ENCODE measurements around the gene RNF13.
"Not testable (repeated sequence)": the region's sequence is repeated elsewhere in the genome, so short reads cannot be mapped to it uniquely, and the experiment has no call there.

The RNF13 gene

GRCh38 chr3:149936812-149937230 is 123.8 kb downstream of the RNF13 start:
- H3K4me3 ChIP-seq (ENCODE audit: low read depth in 1 of 2, low read length in 2 of 2) = no peak overlapping the region
- peaks cover 5% of the 10 kb centered on the region for H3K4me1 ChIP-seq (ENCODE audit: insufficient read depth, low read length)
- no peak overlapping the region for H3K9ac ChIP-seq (ENCODE audit: low read length)
- H3K36me3 ChIP-seq (ENCODE audit: insufficient read depth, low read length) = no peaks in the 10 kb centered on the region
- no peaks in the 10 kb centered on the region for H3K9me3 ChIP-seq (ENCODE audit: low read length)
- H3K27me3 ChIP-seq (ENCODE audit: control insufficient read depth in 1 of 2, insufficient read depth in 2 of 2, low read length in 2 of 2) = no peaks in the 10 kb centered on the region
- H3K27ac ChIP-seq (ENCODE audit: low read depth, low read length) = no peak overlapping the region

GRCh38 chr3:149938392-149939055 is 125.5 kb downstream of the RNF13 start:
- H3K27ac ChIP-seq (ENCODE audit: low read depth, low read length); H3K9ac ChIP-seq (ENCODE audit: low read length); H3K4me1 ChIP-seq (ENCODE audit: insufficient read depth, low read length); H3K4me3 ChIP-seq (ENCODE audit: low read depth in 1 of 2, low read length in 2 of 2); H3K36me3 ChIP-seq (ENCODE audit: insufficient read depth, low read length); H3K27me3 ChIP-seq (ENCODE audit: control insufficient read depth in 1 of 2, insufficient read depth in 2 of 2, low read length in 2 of 2); H3K9me3 ChIP-seq (ENCODE audit: low read length): not testable (repeated sequence)

- Histone ChIP-seq H3K27me3 (ENCODE audit: control insufficient read depth in 1 of 2, insufficient read depth in 2 of 2, low read length in 2 of 2) (no peaks in the 10 kb centered on the region), H3K27ac (ENCODE audit: low read depth, low read length) (no peak overlapping the region), H3K4me3 (ENCODE audit: low read depth in 1 of 2, low read length in 2 of 2) (no peak overlapping the region), H3K9me3 (ENCODE audit: low read length) (no peaks in the 10 kb centered on the region), H3K4me1 (ENCODE audit: insufficient read depth, low read length) (no peaks in the 10 kb centered on the region), H3K36me3 (ENCODE audit: insufficient read depth, low read length) (no peaks in the 10 kb centered on the region), H3K9ac (ENCODE audit: low read length) (no peak overlapping the region)
Measured at GRCh38 chr3:149941186-149941585, 128.2 kb downstream of the RNF13 start.

GRCh38 chr3:149941946-149942345 is 128.9 kb downstream of the RNF13 start:
- no peak overlapping the region for H3K9ac ChIP-seq (ENCODE audit: low read length)
- no peaks in the 10 kb centered on the region for H3K4me1 ChIP-seq (ENCODE audit: insufficient read depth, low read length)
- H3K9me3 ChIP-seq (ENCODE audit: low read length) = no peaks in the 10 kb centered on the region
- no peak overlapping the region for H3K4me3 ChIP-seq (ENCODE audit: low read depth in 1 of 2, low read length in 2 of 2)
- H3K27ac ChIP-seq (ENCODE audit: low read depth, low read length) = no peak overlapping the region
- H3K27me3 ChIP-seq (ENCODE audit: control insufficient read depth in 1 of 2, insufficient read depth in 2 of 2, low read length in 2 of 2) = no peaks in the 10 kb centered on the region
- no peaks in the 10 kb centered on the region for H3K36me3 ChIP-seq (ENCODE audit: insufficient read depth, low read length)

GRCh38 chr3:149942409-149942808 is 129.4 kb downstream of the RNF13 start:
- Histone ChIP-seq H3K27me3 (ENCODE audit: control insufficient read depth in 1 of 2, insufficient read depth in 2 of 2, low read length in 2 of 2) (no peaks in the 10 kb centered on the region), H3K9ac (ENCODE audit: low read length) (no peak overlapping the region), H3K36me3 (ENCODE audit: insufficient read depth, low read length) (no peaks in the 10 kb centered on the region), H3K9me3 (ENCODE audit: low read length) (no peaks in the 10 kb centered on the region), H3K27ac (ENCODE audit: low read depth, low read length) (no peak overlapping the region), H3K4me3 (ENCODE audit: low read depth in 1 of 2, low read length in 2 of 2) (no peak overlapping the region), H3K4me1 (ENCODE audit: insufficient read depth, low read length) (no peaks in the 10 kb centered on the region)

- not testable (repeated sequence) for H3K27ac ChIP-seq (ENCODE audit: low read depth, low read length); H3K9ac ChIP-seq (ENCODE audit: low read length); H3K4me1 ChIP-seq (ENCODE audit: insufficient read depth, low read length); H3K4me3 ChIP-seq (ENCODE audit: low read depth in 1 of 2, low read length in 2 of 2); H3K27me3 ChIP-seq (ENCODE audit: control insufficient read depth in 1 of 2, insufficient read depth in 2 of 2, low read length in 2 of 2); H3K9me3 ChIP-seq (ENCODE audit: low read length); H3K36me3 ChIP-seq (ENCODE audit: insufficient read depth, low read length)
Measured at GRCh38 chr3:149943966-149944365, 131.0 kb downstream of the RNF13 start.

- Histone ChIP-seq H3K4me3 (ENCODE audit: low read depth in 1 of 2, low read length in 2 of 2) (no peak overlapping the region), H3K36me3 (ENCODE audit: insufficient read depth, low read length) (peaks cover 5% of the 10 kb centered on the region), H3K27me3 (ENCODE audit: control insufficient read depth in 1 of 2, insufficient read depth in 2 of 2, low read length in 2 of 2) (no peaks in the 10 kb centered on the region), H3K9ac (ENCODE audit: low read length) (no peak overlapping the region), H3K27ac (ENCODE audit: low read depth, low read length) (no peak overlapping the region), H3K9me3 (ENCODE audit: low read length) (no peaks in the 10 kb centered on the region), H3K4me1 (ENCODE audit: insufficient read depth, low read length) (no peaks in the 10 kb centered on the region)
Measured at GRCh38 chr3:149947231-149947630, 134.2 kb downstream of the RNF13 start.

- Histone ChIP-seq H3K9me3 (ENCODE audit: low read length) (no peaks in the 10 kb centered on the region), H3K27me3 (ENCODE audit: control insufficient read depth in 1 of 2, insufficient read depth in 2 of 2, low read length in 2 of 2) (no peaks in the 10 kb centered on the region), H3K36me3 (ENCODE audit: insufficient read depth, low read length) (peaks cover 5% of the 10 kb centered on the region), H3K27ac (ENCODE audit: low read depth, low read length) (no peak overlapping the region), H3K9ac (ENCODE audit: low read length) (no peak overlapping the region), H3K4me3 (ENCODE audit: low read depth in 1 of 2, low read length in 2 of 2) (no peak overlapping the region), H3K4me1 (ENCODE audit: insufficient read depth, low read length) (peaks cover 3% of the 10 kb centered on the region)
Measured at GRCh38 chr3:149949181-149949580, 136.2 kb downstream of the RNF13 start.

- no peak overlapping the region for H3K9ac ChIP-seq (ENCODE audit: low read length)
- H3K4me1 ChIP-seq (ENCODE audit: insufficient read depth, low read length) = peaks cover 6% of the 10 kb centered on the region
- H3K36me3 ChIP-seq (ENCODE audit: insufficient read depth, low read length) = peaks cover 5% of the 10 kb centered on the region
- no peaks in the 10 kb centered on the region for H3K27me3 ChIP-seq (ENCODE audit: control insufficient read depth in 1 of 2, insufficient read depth in 2 of 2, low read length in 2 of 2)
- H3K27ac ChIP-seq (ENCODE audit: low read depth, low read length) = no peak overlapping the region
- H3K4me3 ChIP-seq (ENCODE audit: low read depth in 1 of 2, low read length in 2 of 2) = no peak overlapping the region
- no peaks in the 10 kb centered on the region for H3K9me3 ChIP-seq (ENCODE audit: low read length)
Measured at GRCh38 chr3:149954812-149955211, 141.8 kb downstream of the RNF13 start.

- H3K27ac ChIP-seq (ENCODE audit: low read depth, low read length) = no peak overlapping the region
- H3K27me3 ChIP-seq (ENCODE audit: control insufficient read depth in 1 of 2, insufficient read depth in 2 of 2, low read length in 2 of 2) = no peaks in the 10 kb centered on the region
- H3K9me3 ChIP-seq (ENCODE audit: low read length) = no peaks in the 10 kb centered on the region
- peaks cover 4% of the 10 kb centered on the region for H3K36me3 ChIP-seq (ENCODE audit: insufficient read depth, low read length)
- no peak overlapping the region for H3K9ac ChIP-seq (ENCODE audit: low read length)
- H3K4me1 ChIP-seq (ENCODE audit: insufficient read depth, low read length) = peaks cover 6% of the 10 kb centered on the region
- H3K4me3 ChIP-seq (ENCODE audit: low read depth in 1 of 2, low read length in 2 of 2) = no peak overlapping the region
Measured at GRCh38 chr3:149955449-149955848, 142.4 kb downstream of the RNF13 start.

- no peak overlapping the region for H3K9ac ChIP-seq (ENCODE audit: low read length)
- H3K27ac ChIP-seq (ENCODE audit: low read depth, low read length) = no peak overlapping the region
- H3K27me3 ChIP-seq (ENCODE audit: control insufficient read depth in 1 of 2, insufficient read depth in 2 of 2, low read length in 2 of 2) = no peaks in the 10 kb centered on the region
- peaks cover 7% of the 10 kb centered on the region for H3K36me3 ChIP-seq (ENCODE audit: insufficient read depth, low read length)
- H3K9me3 ChIP-seq (ENCODE audit: low read length) = no peaks in the 10 kb centered on the region
- peaks cover 6% of the 10 kb centered on the region for H3K4me1 ChIP-seq (ENCODE audit: insufficient read depth, low read length)
- no peak overlapping the region for H3K4me3 ChIP-seq (ENCODE audit: low read depth in 1 of 2, low read length in 2 of 2)
Measured at GRCh38 chr3:149957361-149958125, 144.5 kb downstream of the RNF13 start.
